Liver (tissue), 9 donors: ENCODE measurements around the gene ZNF423. TPM values are rescaled to one million over a fixed set of nuclear protein-coding genes. Genes with fewer than 3 reads are reported as not detected.

Experiments
- DNase-seq: peaks from one replicate; pipeline ENCODE4 v3.0.0-alpha.2; 2017; ENCODE audit warnings: low spot score
- H3K27ac ChIP-seq, 2 donors: one replicate each; pipeline ENCODE4 v1.7.0; 2013; ENCODE audit warnings: inconsistent platforms in 2 of 2, low read length in 2 of 2, control low read depth in 1 of 2, low read depth in 1 of 2, mild to moderate bottlenecking in 1 of 2
- H3K27me3 ChIP-seq, 4 donors: one replicate each; pipeline versions ENCODE4 v1.6.1 to v1.7.0; 2013; ENCODE audit warnings: low read length in 3 of 4, inconsistent platforms in 1 of 4, mild to moderate bottlenecking in 1 of 4, moderate library complexity in 1 of 4; ENCODE audit not compliant: control insufficient read depth in 4 of 4, insufficient read depth in 4 of 4
- H3K36me3 ChIP-seq, 4 donors: one replicate each; pipeline versions ENCODE4 v1.6.1 to v1.7.0; 2013; ENCODE audit warnings: low read length in 3 of 4, mild to moderate bottlenecking in 3 of 4, low read depth in 1 of 4, moderate library complexity in 1 of 4; ENCODE audit not compliant: control insufficient read depth in 4 of 4, insufficient read depth in 3 of 4
- H3K4me1 ChIP-seq, 4 donors: one replicate each; pipeline versions ENCODE4 v1.6.1 to v1.7.0; 2013; ENCODE audit warnings: low read length in 3 of 4, mild to moderate bottlenecking in 3 of 4, moderate library complexity in 1 of 4; ENCODE audit not compliant: control insufficient read depth in 4 of 4, insufficient read depth in 4 of 4
- H3K4me3 ChIP-seq, 3 donors: one replicate each; pipeline versions ENCODE4 v1.6.1 to v1.7.0; 2013; ENCODE audit warnings: low read length in 3 of 3, control low read depth in 1 of 3, low read depth in 1 of 3, mild to moderate bottlenecking in 1 of 3
- H3K9ac ChIP-seq, 2 donors: one replicate each; pipeline ENCODE4 v1.7.0; 2013; ENCODE audit warnings: low read length in 2 of 2, mild to moderate bottlenecking in 2 of 2, moderate library complexity in 2 of 2, control low read depth in 1 of 2, low read depth in 1 of 2
- H3K9me3 ChIP-seq, 4 donors: one replicate each; pipeline versions ENCODE4 v1.6.1 to v1.7.0; 2013; ENCODE audit warnings: low read length in 3 of 4; ENCODE audit not compliant: control insufficient read depth in 4 of 4
- CTCF ChIP-seq: fragments of 150-350 bp; IDR thresholded peaks from 2 replicates; pipeline ENCODE4 v1.5.1; 2017; ENCODE audit warnings: improper control_type of control experiment, low read depth, low read length; ENCODE audit not compliant: missing input control
- EGR1 ChIP-seq, 2 donors: IDR thresholded peaks; 2 replicates each; pipeline ENCODE4 v1.6.1; 2016 to 2018; ENCODE audit warnings: antibody characterized with exemption in 2 of 2, low read depth in 2 of 2
- FOXA2 ChIP-seq: IDR thresholded peaks from 2 replicates; pipeline ENCODE4 v1.6.1; 2016; ENCODE audit warnings: antibody characterized with exemption
- GABPA ChIP-seq, 2 donors: IDR thresholded peaks in 1 of 2; conservative IDR thresholded peaks in 1 of 2; 2 replicates each; pipeline ENCODE4 v1.6.1; 2016; ENCODE audit warnings: antibody characterized with exemption in 2 of 2, mild to moderate bottlenecking in 1 of 2, moderate library complexity in 1 of 2
- HNF4G ChIP-seq: IDR thresholded peaks from 2 replicates; pipeline ENCODE4 v1.6.1; 2016; ENCODE audit warnings: antibody characterized with exemption
- REST ChIP-seq: IDR thresholded peaks from 2 replicates; pipeline ENCODE4 v1.6.1; 2016; ENCODE audit warnings: antibody characterized with exemption, mild to moderate bottlenecking
- RXRA ChIP-seq, 2 donors: IDR thresholded peaks; 2 replicates each; pipeline ENCODE4 v1.6.1; 2017 to 2018; ENCODE audit warnings: antibody characterized with exemption in 2 of 2, mild to moderate bottlenecking in 1 of 2
- SP1 ChIP-seq: IDR thresholded peaks from 2 replicates; pipeline ENCODE4 v1.6.1; 2018; ENCODE audit warnings: antibody characterized with exemption, mild to moderate bottlenecking
- TAF1 ChIP-seq: conservative IDR thresholded peaks from 2 replicates; pipeline ENCODE4 v1.6.1; 2016; ENCODE audit warnings: antibody characterized with exemption, mild to moderate bottlenecking
- ZBTB33 ChIP-seq: IDR thresholded peaks from 2 replicates; pipeline ENCODE4 v1.6.1; 2016; ENCODE audit warnings: antibody characterized with exemption
- WGBS: extraction: QIAGEN DNeasy Blood & Tissue Kit; methylation state at CpG from one replicate; pipeline ENCODE4 v1.1.7; 2013; 5-methylcytosine and 5-hydroxymethylcytosine counted together
- polyA plus RNA-seq, 2 donors: library from polyadenylated mRNA; stranded (reverse) in 1 of 2; unstranded in 1 of 2; fragments of 200-250 nt in 1 of 2; fragments of >200 nt in 1 of 2; fragmentation: Nextera tagmentation in 1 of 2; extraction: Ambion mirVana in 1 of 2; gene quantifications; one replicate each; pipeline versions ENCODE4 v1.2.1 to v1.2.3, GENCODE V29; 2013 to 2015
- total RNA-seq, 2 donors: library from RNA; depleted of rRNA; stranded (reverse); fragments of >200 nt; gene quantifications; one replicate each; pipeline ENCODE4 v1.2.3, GENCODE V29; 2014
- donor health status: healthy.
- donor health status: healthy.
- donor health status: healthy.
- donor health status: healthy.
- donor health status: healthy.

ZNF423 gene
- total RNA-seq (1 to 10 TPM in 1 of 2 donors, under 1 TPM in 1; 0.42 to 1.6 TPM), polyA plus RNA-seq (under 1 TPM; 0.24 to 0.37 TPM)

GRCh38 chr16:49855822-49856671, at the start of gene ZNF423:
ZNF423 (minus strand) TSS chr16:49856112; CDS start chr16:49855774, 338 bp downstream.
- no peak for DNase-seq
- no peak for TF ChIP-seq ZBTB33
- TF ChIP-seq HNF4G, result no peak
- no peak for TF ChIP-seq GABPA (IDR thresholded peaks at IDR 0.05 in 1 of 2, conservative IDR thresholded peaks at IDR 0.05 in 1 of 2)
- TF ChIP-seq EGR1 (IDR thresholded peaks at IDR 0.05; ENCODE audit: low read depth in 2 of 2), result no peak
- no peak for TF ChIP-seq RXRA (IDR thresholded peaks at IDR 0.05)
- no peak for TF ChIP-seq CTCF
- no peak for TF ChIP-seq REST
- no peak for TF ChIP-seq SP1
- TF ChIP-seq TAF1, result no peak
- no peak for TF ChIP-seq FOXA2
- WGBS, result 1% methylated on average over 65 of the region's 70 CpGs

GRCh38 chr16:49904348-49905062, 48.6 kb upstream of the ZNF423 start:
- Histone ChIP-seq H3K9ac (no peak overlapping the region), H3K4me1 (no peaks in the 10 kb centered on the region), H3K4me3 (no peak overlapping the region), H3K36me3 (no peaks in the 10 kb centered on the region), H3K9me3 (no peaks in the 10 kb centered on the region), H3K27me3 (no peaks in the 10 kb centered on the region), H3K27ac (no peak overlapping the region)
- TF ChIP-seq REST, result no peak
- TF ChIP-seq CTCF, result no peak
- DNase-seq, result no peak
- WGBS, result 92% methylated on average over 9 of the region's 9 CpGs

More at GRCh38 chr16:49855822-49856671, at the start of gene ZNF423:
- Histone ChIP-seq H3K27me3 (peaks cover 0 to 4% (median under 1%) of the 10 kb centered on the region in 4 donors), H3K4me3 (peak within 1 kb of the TSS in 2 of 3 donors; percentile 47 to 59), H3K9me3 (no peaks in the 10 kb centered on the region), H3K4me1 (peaks cover 9 to 34% (median 20%) of the 10 kb centered on the region in 4 donors), H3K27ac (peak within 1 kb of the TSS; percentile 73 to 77), H3K36me3 (no peaks in the 10 kb centered on the region), H3K9ac (no peak within 1 kb of the TSS)
